GM21529 (cell line): Measurements from ENCODE around the gene RBM19.

Experiments
- ATAC-seq: cut with Tn5 transposase; IDR thresholded peaks from one replicate; pipeline ENCODE4 v1.9.1; 2021; ENCODE audit not compliant: unreplicated experiment

The RBM19 gene

GRCh38 chr12:113957627-113958026 is 8.5 kb downstream of the RBM19 start:
- no peak for ATAC-seq

- no peak for ATAC-seq
These were observed 10.8 kb downstream of the RBM19 start for GRCh38 chr12:113955109-113955970.

GRCh38 chr12:113954547-113954946 is 11.6 kb downstream of the RBM19 start:
- ATAC-seq = no peak

GRCh38 chr12:113950873-113951272 is 15.3 kb downstream of the RBM19 start:
- no peak for ATAC-seq

GRCh38 chr12:113949321-113950305 is 16.5 kb downstream of the RBM19 start:
- no peak for ATAC-seq

- no peak for ATAC-seq
These were observed 17.8 kb downstream of the RBM19 start for GRCh38 chr12:113948151-113948914.

- ATAC-seq = no peak
These were observed 19.9 kb downstream of the RBM19 start for GRCh38 chr12:113946175-113946574.

GRCh38 chr12:113945174-113946173 is 20.7 kb downstream of the RBM19 start:
- ATAC-seq = no peak

GRCh38 chr12:113942209-113942608 is 23.9 kb downstream of the RBM19 start:
- ATAC-seq = no peak

GRCh38 chr12:113941208-113941486 is 25.0 kb downstream of the RBM19 start:
- no peak for ATAC-seq

- no peak for ATAC-seq
These were observed 25.5 kb downstream of the RBM19 start for GRCh38 chr12:113940357-113941207.

GRCh38 chr12:113939867-113940266 is 26.3 kb downstream of the RBM19 start:
- no peak for ATAC-seq

GRCh38 chr12:113938471-113938870 is 27.7 kb downstream of the RBM19 start:
- ATAC-seq = no peak

- ATAC-seq = no peak
These were observed 29.7 kb downstream of the RBM19 start for GRCh38 chr12:113936460-113936859.

- ATAC-seq = no peak
These were observed 30.7 kb downstream of the RBM19 start for GRCh38 chr12:113935459-113935858.

GRCh38 chr12:113934946-113935345 is 31.2 kb downstream of the RBM19 start:
- ATAC-seq = no peak

- ATAC-seq = no peak
These were observed 31.9 kb downstream of the RBM19 start for GRCh38 chr12:113934060-113934814.

GRCh38 chr12:113933201-113933786 is 32.8 kb downstream of the RBM19 start:
- ATAC-seq = no peak
